Activated T-helper 1 cell treated with anti-CD3 and anti-CD28 coated beads, Interleukin-2, amount 50 U/mL, for 16 hours (primary cell): ENCODE results near the gene PDX1.

Source experiments
- DNase-seq, 2 donors: peaks; one replicate each; pipeline ENCODE4 v3.0.0-alpha.2; 2020; ENCODE audit warnings: low read depth in 1 of 2, low spot score in 1 of 2

The PDX1 gene

DNA sequence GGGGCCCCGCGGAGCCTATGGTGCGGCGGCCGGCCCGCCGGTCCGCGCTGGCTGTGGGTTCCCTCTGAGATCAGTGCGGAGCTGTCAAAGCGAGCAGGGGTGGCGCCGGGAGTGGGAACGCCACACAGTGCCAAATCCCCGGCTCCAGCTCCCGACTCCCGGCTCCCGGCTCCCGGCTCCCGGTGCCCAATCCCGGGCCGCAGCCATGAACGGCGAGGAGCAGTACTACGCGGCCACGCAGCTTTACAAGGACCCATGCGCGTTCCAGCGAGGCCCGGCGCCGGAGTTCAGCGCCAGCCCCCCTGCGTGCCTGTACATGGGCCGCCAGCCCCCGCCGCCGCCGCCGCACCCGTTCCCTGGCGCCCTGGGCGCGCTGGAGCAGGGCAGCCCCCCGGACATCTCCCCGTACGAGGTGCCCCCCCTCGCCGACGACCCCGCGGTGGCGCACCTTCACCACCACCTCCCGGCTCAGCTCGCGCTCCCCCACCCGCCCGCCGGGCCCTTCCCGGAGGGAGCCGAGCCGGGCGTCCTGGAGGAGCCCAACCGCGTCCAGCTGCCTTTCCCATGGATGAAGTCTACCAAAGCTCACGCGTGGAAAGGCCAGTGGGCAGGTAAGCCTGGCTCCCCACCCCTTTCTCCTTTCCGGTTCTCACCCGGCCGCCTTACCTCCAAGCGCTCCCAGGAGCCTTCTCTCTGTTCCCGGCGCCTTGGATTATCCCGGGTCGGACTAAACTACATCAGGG lies at the start of gene PDX1:
Gene PDX1, plus strand, starts transcription at position 67 of the 743 bp plus-strand sequence. Its CDS starts 139 bp downstream, at position 206.
- no peak for DNase-seq

DNA sequence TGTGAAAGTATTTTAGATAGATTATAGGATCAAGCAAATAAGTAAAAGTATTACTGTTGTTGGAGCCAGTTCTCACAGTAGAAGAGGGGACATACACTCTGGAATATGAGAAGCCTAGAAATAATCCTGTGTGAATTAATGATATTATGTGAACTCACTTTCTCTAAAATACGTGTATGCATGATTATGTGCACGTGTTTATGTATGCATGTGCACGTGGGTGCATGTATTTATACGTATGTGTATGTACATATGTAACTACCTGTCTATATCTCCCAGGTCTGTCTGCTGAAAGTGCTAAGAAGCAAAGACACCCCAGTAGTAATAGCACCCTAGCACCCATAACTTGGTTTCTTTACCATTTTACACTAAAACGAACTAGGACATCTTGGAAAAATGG lies 41.5 kb upstream of the PDX1 start:
- DNase-seq: no peak

DNA sequence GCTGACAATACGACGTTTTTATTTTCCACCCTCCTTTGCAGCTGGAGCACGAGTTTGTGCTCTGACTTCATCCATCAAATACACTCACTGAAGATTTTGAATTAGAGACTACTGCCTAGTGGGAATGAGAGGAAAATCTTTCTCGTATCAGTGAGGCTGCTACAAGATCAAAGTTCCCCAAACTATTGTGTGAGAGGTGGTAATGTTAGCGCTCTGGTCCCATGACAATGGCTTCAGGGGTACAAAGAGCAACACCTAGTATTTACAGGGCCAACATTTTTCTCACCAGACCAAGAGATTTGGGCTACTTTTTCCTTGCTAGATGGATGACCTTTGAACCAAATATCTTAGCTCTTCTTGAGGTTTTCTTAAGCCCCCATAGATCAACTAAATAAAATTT lies 30.3 kb upstream of the PDX1 start:
- DNase-seq: no peak

DNA sequence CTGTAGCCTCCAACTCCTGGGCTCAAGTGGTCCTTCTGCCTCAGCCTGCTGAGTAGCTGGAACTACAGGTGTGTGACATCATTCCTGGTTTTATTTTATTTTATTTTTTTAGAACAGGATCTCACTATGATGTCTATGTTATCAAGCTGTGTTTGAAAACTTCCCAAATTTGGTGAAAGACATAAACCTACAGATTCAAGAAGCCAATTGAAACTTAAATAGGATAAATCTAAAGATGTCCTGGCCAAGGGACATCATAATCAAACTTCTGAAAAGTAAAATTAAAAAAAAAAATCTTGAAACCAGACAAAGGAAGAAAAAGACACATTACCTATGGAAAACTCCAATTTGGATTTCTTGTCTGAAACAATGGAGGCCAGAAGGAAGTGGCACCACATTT lies 23.1 kb upstream of the PDX1 start:
- DNase-seq: no peak

DNA sequence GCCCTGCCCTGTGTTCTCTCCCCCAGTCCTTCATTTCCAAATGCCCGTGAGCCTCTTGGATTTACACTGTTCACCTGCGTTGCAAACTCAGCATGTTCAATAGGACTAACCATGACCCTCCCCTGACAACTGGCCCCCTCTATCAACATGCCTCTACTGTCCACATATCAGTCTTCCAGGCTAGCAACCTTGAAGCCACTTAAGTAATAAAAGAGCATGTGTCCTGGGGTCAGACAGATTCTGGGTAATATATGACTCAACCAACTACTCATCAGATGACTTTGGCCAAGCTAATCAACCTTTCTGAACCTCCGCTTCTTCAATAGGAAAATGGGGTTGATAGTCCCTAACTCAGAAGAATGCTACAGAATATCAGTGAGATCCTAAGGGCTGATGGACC lies 15.1 kb upstream of the PDX1 start:
- no peak for DNase-seq

DNA sequence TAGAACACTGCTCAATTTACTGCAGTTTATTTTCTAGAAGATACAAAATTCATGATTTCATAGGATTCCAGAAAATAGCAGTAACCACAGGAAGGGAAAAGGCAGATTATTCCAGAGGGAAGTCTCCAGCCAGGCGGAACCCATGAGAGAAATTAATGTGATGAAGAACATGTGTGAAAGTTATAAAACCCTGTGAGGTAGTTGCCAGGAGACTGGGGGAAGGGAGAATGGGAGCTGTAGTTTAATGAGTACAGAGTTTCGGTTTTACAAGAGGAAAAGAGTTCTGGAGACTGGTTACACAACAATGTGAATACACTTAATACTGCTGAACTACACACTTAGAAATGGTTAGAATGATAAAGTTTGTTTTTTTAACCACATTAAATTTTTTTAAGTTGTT lies 14.2 kb upstream of the PDX1 start:
- no peak for DNase-seq

DNA sequence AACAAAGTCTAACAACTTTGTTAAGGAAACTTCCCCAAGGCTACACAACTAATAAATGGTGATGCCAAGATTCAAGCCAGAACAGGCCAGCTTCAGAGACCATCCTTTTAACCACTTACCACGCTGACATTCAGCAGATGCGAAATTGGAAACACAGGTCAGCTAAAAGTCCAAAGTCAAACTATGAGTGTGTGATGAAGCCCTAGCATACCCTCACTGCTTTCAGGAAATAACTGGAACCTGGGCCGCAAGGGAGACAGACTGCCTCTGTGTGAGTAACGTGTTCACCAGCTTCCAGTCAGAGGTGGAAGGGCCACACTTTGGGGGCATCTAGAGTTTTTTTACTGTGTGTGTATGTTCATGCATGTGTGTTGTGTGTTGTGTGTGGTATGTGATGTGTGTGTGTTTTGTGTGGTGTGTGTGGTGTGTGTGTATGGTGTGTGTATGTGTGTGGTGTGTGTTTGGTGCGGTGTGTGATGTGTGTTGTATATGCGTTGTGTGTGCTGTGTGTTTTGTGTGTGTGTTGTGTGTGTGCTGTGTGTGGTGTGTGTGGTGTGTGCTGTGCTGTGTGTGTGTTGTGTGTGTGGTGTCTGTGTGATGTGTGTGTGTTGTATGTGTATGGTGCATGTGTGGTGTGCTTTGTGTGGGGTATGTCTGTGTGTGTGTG lies 12.5 kb upstream of the PDX1 start:
- DNase-seq: no peak

DNA sequence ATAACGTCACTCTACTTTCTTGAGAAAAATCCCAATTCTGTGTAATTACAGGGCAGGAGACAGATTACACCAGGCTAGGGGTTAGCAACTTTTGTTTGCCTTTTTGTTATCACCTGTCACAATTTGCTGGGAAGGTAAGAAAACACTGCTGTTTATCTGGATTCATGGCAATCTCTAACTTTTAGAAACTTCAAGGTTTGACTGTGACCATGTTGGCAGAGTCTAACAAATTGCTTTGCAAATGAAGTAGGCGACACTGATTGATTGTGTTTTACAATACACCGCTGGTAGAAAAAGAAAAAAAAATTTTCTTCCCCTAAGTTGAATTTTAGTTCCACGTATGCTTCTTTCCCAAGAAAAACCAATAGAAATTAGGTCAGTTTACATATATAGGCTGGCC lies 10.4 kb upstream of the PDX1 start:
- no peak for DNase-seq

DNA sequence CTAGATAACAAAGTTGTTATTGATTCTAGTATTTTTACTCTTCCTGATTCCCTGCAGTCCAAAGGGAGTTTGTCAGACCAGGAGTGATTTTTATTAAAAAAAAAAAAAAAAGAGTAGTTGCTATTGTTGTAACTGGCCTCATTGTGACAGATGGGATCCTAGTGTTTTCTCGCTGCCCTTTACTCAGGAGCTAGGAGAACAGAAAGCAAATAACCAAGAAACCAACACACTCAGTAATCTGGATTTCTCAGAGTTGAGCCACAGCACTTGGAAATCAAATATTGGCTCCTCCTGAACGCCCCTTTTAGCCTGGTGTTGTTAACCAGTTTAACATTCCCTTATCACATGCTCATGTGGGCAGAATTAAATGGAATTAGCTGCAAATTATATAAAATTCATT lies 8.3 kb upstream of the PDX1 start:
- DNase-seq: no peak

DNA sequence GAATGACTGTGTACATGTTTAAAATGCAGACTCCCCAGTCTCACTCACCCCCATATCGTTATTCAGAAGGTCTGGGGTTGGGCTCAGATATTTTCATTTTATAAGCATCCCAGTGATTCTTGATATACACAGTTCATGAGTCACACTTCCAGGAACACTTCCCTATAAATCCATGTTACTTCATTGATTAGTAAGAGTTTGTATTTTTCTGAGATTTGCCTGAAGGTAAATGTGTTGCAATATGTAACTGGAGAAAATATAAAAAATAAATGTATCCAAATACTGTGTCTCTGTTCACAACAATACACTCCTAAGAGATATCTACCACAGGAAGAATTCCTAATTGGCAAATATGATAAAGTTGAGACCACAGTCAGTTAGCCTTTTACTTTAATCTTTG lies 6.6 kb upstream of the PDX1 start:
- no peak for DNase-seq

DNA sequence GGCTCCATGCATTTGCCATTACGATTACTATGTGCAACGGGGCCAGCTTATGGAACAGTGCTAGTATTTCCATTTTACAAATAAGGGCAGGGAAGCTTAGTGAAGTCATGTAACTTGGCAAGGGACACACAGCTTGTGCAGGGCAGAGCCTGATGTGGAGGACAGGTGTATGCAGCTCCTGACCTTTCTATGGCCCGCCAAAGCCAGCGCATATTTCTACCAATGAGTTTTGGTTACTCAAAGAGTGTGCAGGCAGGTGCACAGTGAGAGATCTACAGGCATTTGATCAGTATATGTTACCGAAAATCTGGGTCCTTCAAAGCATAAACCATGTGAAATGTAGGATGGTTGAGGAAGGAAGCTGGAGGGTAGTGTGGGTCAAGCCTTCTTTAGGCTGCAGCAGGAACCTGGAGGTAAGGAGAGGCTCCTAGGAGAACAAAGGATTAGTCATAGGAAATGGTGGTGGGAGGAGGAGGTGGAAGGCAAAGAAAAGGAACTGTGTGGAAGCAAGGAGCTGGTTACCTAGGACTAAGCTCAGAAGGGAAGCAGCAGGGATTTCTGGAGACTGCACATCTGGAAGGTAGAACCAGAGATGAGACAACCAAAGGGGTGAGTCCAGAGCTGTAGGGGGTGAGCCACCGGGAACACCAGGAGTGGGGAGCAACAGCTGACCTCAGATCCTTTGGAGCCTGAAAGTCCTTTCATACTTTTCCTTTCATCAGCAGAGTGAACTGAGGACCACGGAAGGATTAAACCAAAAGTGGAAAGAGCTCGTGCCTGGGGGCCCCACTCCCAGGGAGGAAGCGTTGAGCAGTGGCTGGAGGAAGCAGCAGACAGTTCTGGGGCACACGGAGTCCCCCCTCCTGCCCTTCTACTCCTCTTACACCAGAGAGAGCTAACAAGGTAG lies 4.2 kb upstream of the PDX1 start:
- no peak for DNase-seq

DNA sequence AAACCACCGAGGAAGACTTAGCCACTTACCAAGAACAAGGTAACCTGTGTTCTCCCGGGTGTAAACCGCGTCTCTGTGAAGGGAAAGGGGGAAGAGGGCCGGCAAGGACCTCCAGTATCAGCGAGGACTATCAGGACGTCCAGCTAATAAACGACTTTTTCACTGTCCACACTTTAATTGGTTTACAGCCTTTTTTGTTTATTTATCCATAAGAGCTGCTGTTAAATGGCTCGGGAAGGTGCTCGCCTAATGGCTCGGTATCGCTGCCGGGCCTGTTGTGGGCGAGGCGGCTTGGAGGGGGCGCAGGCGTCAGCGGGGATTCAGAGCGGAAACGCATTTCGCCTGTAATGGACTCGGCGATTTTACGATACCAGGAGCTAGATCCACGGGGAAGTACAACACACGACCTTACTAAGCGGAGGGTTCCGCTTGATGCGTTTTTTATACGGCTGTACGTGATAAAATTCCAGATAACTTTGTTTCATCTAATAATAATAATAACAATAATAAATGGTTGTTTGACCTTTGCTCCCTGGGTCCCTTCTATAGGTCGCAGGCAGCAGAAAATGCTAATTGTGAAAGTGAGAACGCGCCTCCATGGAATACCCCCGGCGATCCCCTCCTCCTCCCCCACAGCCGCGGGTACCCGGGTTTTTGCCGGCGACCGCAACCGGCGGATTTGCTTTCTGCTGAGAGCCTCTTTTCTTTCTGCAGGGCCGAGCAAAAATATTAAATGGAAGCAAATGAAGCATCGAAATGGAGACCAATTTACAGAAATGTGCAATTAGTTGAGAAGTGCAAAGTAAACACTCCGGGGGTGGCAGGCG lies 2.5 kb upstream of the PDX1 start:
- no peak for DNase-seq

DNA sequence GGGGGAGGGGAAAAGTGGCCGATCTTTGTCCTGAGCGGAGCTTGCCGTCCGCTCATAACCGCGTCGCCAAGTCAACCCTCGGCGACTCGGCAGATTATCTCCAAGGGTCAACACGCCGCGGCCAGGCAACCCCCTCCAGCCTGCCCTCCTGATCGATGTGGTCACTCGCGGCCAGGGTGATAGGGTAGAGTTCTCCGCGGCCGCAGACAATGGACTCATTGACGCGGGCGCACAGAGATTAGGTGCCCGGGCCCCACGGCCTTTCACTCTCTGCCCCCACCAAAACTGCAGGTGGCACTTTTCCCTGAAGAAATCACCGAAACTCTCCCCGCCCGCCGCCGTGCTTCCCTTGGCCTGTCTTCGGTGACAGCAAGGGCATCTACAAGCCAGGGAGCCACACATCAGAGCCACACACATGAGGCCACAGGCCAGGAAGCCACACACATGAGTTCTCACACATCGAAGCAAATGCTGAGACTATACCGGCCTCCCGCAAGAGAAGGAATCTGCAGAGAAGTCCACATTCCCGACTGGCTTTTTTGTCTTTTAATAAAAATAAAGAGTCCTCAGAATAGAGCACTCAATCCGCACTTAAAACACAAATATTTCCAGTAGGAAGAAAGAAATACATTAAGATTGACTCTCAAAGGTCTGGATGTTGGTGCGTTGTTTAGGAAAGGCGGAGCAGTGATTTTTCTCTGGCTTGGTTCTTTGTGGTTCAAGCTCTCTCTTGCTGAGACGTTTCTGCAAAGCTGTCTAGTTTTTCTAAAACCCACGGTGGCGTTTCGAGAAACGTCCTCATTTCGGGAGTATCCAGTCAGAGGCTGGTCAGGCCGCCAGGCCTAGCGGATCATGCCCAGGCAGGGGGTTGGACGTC lies 1.5 kb upstream of the PDX1 start:
- DNase-seq: no peak

DNA sequence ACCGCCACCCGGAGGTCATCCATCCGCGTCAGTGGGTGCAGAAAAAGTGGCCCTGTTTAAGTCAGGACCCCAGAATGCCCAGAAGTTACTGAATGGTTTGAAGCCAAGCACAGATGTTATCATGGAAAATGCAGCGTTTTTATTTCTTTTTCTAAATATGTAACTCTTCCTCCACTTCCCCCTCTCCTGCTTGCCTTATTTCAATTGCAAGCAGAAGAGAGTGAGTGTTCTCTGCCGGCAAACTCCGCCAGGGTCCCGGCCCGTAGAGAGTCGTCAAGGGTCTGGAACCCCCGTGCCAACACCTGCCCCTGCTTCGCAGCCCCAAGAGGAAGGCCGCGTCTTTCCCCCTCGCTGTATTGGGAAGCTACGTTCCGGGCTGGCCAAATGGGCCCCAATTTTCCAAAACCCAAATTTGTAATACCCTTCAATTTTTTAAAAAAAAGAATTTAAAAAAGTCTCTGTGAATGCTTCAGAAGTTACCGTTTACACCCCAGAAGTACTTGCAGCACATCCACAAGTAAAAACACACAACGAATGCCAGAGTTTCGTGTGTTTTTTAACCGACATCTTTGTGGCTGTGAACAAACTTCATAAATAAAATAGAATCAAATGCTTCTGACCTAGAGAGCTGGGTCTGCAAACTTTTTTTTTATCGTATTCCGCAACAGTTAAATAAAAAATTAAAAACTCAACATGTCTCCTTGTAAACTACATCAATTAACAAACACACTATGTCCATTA lies 712 bp upstream of the PDX1 start:
- no peak for DNase-seq

DNA sequence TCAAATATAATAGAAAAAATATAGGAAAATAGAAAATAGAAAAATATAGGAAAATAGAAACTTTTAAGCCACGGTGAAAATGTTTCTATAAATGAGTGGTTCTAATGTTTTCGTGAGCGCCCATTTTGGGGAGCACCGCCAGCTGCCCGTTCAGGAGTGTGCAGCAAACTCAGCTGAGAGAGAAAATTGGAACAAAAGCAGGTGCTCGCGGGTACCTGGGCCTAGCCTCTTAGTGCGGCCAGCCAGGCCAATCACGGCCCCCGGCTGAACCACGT lies 204 bp upstream of the PDX1 start:
- DNase-seq: no peak

DNA sequence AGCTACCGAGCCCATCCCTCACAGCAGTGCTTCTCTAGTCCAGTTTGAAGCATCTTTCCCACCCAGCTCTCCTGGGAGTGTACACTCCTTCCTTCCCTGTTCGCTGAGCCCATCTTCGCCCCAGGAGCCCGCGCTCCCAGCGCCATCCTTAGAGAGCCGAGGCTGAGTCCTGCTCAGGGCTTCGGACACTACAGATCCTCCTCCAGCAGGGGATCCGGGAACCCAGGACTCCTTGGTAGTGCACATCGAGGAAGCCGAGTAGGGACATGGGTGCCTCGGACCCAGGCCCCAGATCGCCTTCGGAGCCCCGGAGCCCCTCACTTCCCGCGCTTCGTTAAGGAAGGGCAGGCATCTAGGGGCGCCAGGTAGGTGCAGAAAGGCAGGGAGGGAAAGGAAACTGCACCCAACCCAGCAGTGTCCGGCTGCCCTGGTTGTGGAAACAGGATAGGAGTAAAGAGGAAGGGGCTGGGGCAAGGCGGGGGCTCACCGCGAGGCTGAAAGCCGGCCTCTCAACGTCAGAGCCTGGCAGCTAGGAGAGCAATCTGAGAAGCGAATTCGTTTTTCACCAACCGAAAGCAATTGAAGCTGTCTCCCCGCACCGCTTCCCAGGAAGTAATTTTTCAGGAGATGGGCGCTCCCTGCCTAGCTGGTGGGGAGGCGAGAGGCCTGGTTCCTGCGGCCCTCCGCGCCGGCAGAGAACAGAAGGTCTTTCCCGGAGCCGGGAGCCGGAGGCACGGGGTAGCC lies 1.0 kb downstream of the PDX1 start:
- DNase-seq: no peak

DNA sequence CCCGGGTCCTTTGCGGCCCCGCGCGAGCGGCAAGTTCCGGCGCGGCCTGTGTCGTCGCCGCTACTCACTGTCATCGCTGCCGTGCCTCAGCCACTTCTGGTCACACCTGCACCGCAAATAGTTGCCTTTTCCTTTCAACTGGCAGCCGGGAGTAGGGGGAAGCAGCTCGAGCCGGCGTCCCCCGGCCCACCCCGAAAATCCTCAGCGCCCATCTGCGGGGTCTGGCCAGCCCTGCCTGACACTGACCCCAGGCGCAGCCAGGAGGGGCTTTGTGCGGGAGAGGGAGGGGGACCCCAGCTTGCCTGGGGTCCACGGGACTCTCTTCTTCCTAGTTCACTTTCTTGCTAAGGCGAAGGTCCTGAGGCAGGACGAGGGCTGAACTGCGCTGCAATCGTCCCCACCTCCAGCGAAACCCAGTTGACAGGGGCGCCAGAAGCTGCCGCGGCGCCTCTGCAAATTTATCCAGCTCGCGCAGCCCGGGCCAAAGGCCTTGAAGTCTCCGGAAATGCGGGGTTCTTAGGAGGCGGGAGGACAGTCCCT lies 1.7 kb downstream of the PDX1 start:
- no peak for DNase-seq

DNA sequence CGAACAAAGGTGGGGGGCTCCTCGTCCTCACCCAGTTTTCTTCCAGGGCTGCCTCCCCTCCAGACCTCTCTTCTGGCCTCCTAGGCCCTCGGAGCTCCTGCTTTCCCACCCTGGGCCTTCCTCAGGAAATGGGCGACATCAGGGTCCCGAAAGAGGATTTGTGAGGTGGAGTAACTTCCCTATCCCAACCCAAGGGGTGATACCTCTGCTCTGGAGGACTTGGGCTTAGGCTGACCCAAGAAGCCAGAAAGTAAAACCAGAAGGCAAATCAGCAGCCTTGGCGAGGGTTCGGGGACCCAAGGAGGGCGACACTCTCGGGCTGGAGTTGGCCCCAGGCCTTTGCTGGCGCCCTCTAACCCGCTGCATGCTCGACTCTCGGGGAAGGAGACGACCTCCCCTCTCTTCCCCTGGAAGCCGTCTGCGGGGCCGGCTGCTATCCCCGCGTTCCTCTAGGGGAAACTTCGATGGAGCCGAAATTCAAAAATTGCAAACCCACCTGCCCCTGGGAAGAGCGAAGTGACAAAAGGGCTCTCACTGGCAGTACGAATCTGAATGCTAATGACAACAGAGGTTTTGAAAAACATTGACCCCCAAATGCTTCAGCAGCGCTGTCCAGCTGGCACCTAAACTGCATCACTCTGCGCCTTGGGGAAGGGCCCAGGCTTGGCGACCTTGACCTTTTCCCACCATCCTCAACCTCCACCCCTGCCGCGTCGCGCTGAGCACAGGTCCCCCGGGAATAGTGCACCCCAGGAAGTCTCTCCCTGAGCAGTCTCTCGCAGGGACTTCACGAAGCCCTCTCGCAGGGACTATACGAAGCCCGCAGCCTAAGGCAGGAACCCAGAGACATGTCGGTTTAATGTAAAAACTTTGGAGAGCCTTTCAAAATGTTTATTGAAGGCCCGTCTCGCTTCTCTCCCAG lies 2.4 kb downstream of the PDX1 start:
- no peak for DNase-seq
